Measurements from ENCODE around the gene SARS2.

GRCh38 chr19:38917921-38918491 lies 12.6 kb downstream of the SARS2 start:
- no peak for TF ChIP-seq CTCF (IDR thresholded peaks at IDR 0.05)
- no peak for TF ChIP-seq POLR2A (IDR thresholded peaks at IDR 0.05)
